Osteoblast (primary cell): ENCODE measurements around the gene RBM17. TPM values are rescaled to one million over a fixed set of nuclear protein-coding genes. Genes with fewer than 3 reads are reported as not detected.

ENCODE experiments used
- DNase-seq: peaks from one replicate; pipeline ENCODE4 v3.0.0; 2011; ENCODE audit warnings: low spot score, mixed read lengths; ENCODE audit not compliant: insufficient read length; ENCODE audit errors: missing footprints
- H2AFZ ChIP-seq: 2 replicates; pipeline ENCODE4 v1.6.0; 2011; ENCODE audit warnings: mild to moderate bottlenecking, low read length
- H3K27ac ChIP-seq: 2 replicates; pipeline ENCODE4 v1.5.1; 2011; ENCODE audit warnings: mild to moderate bottlenecking, low read depth, low read length, moderate library complexity
- H3K27me3 ChIP-seq: 2 replicates; pipeline ENCODE4 v1.6.0; 2012; ENCODE audit warnings: mild to moderate bottlenecking, control low read depth, inconsistent platforms, low read length, moderate library complexity; ENCODE audit not compliant: insufficient read depth
- H3K36me3 ChIP-seq: 2 replicates; pipeline ENCODE4 v1.5.1; 2011; ENCODE audit warnings: mild to moderate bottlenecking, low read length, control low read depth, moderate library complexity; ENCODE audit not compliant: insufficient read depth
- H3K4me1 ChIP-seq: 2 replicates; pipeline ENCODE4 v1.5.1; 2011; ENCODE audit warnings: mild to moderate bottlenecking, low read length, control low read depth, moderate library complexity; ENCODE audit not compliant: insufficient read depth
- H3K4me2 ChIP-seq: 2 replicates; pipeline ENCODE4 v1.6.0; 2011; ENCODE audit warnings: mild to moderate bottlenecking, low read length; ENCODE audit not compliant: insufficient read depth
- H3K4me3 ChIP-seq: fragments of 200-600 bp; sonication (generic); 3 replicates; pipeline ENCODE4 v1.5.1; 2012; ENCODE audit warnings: mild to moderate bottlenecking, low read length, inconsistent platforms; ENCODE audit not compliant: insufficient read depth
- H3K79me2 ChIP-seq: 2 replicates; pipeline ENCODE4 v1.6.0; 2012; ENCODE audit warnings: mild to moderate bottlenecking, low read length, control low read depth, inconsistent platforms; ENCODE audit not compliant: insufficient read depth
- H3K9me3 ChIP-seq: 2 replicates; pipeline ENCODE4 v1.5.1; 2011; ENCODE audit warnings: low read depth, low read length, control low read depth
- H4K20me1 ChIP-seq: 2 replicates; pipeline ENCODE4 v1.6.0; 2012; ENCODE audit warnings: mild to moderate bottlenecking, low read length, control low read depth; ENCODE audit not compliant: insufficient read depth
- CTCF ChIP-seq: IDR thresholded peaks from 2 replicates; pipeline ENCODE4 v1.5.1; 2011; ENCODE audit warnings: mild to moderate bottlenecking, low read depth, low read length, moderate library complexity; ENCODE audit errors: extremely low read depth
- total RNA-seq: library from RNA; depleted of rRNA; stranded (reverse); fragments of >200 nt; gene quantifications from 2 replicates; pipeline ENCODE4 v1.2.3, GENCODE V29; 2012

RBM17 gene
- total RNA-seq, 1 donor, result 29.3 TPM

GRCh38 chr10:6146013-6146785 lies 57.4 kb downstream of the RBM17 start:
- H3K36me3 ChIP-seq, result no peaks in the 10 kb centered on the region
- H3K9me3 ChIP-seq, result no peaks in the 10 kb centered on the region
- DNase-seq, result no peak
- TF ChIP-seq CTCF, result no peak
- H3K79me2 ChIP-seq, result no peaks in the 10 kb centered on the region
- no peaks in the 10 kb centered on the region for H3K27me3 ChIP-seq
- peak overlapping the region; percentile 77 for H3K4me2 ChIP-seq
- H4K20me1 ChIP-seq, result peaks cover 9% of the 10 kb centered on the region
- peaks cover 11% of the 10 kb centered on the region for H3K4me1 ChIP-seq
- no peak overlapping the region for H3K27ac ChIP-seq
- no peak overlapping the region for H3K4me3 ChIP-seq
- no peak overlapping the region for H2AFZ ChIP-seq

GRCh38 chr10:6146921-6147320 lies 58.1 kb downstream of the RBM17 start:
- Histone ChIP-seq H3K4me3 (no peak overlapping the region), H3K27me3 (no peaks in the 10 kb centered on the region), H3K79me2 (no peaks in the 10 kb centered on the region), H3K4me2 (no peak overlapping the region), H3K27ac (no peak overlapping the region), H3K4me1 (peaks cover 11% of the 10 kb centered on the region), H4K20me1 (peaks cover 9% of the 10 kb centered on the region), H3K9me3 (no peaks in the 10 kb centered on the region), H2AFZ (no peak overlapping the region), H3K36me3 (no peaks in the 10 kb centered on the region)
- DNase-seq, result no peak
- no peak for TF ChIP-seq CTCF

- Histone ChIP-seq H3K79me2 (no peaks in the 10 kb centered on the region), H2AFZ (no peak overlapping the region), H3K27me3 (no peaks in the 10 kb centered on the region), H3K4me2 (no peak overlapping the region), H3K27ac (no peak overlapping the region), H3K36me3 (no peaks in the 10 kb centered on the region), H3K4me1 (peaks cover 2% of the 10 kb centered on the region), H3K4me3 (no peak overlapping the region), H3K9me3 (no peaks in the 10 kb centered on the region), H4K20me1 (peaks cover 9% of the 10 kb centered on the region)
- no peak for DNase-seq
- no peak for TF ChIP-seq CTCF
Observed at GRCh38 chr10:6148251-6148701, 59.4 kb downstream of the RBM17 start.

GRCh38 chr10:6148908-6149307 lies 60.1 kb downstream of the RBM17 start:
- Histone ChIP-seq H3K27me3 (no peaks in the 10 kb centered on the region), H3K27ac (no peak overlapping the region), H3K4me3 (no peak overlapping the region), H4K20me1 (peaks cover 9% of the 10 kb centered on the region), H3K9me3 (no peaks in the 10 kb centered on the region), H2AFZ (no peak overlapping the region), H3K4me1 (peaks cover 2% of the 10 kb centered on the region), H3K79me2 (no peaks in the 10 kb centered on the region), H3K4me2 (no peak overlapping the region), H3K36me3 (no peaks in the 10 kb centered on the region)
- DNase-seq, result no peak
- no peak for TF ChIP-seq CTCF
